Esophagus squamous epithelium (tissue), 5 donors: ENCODE measurements around the gene CLTRN. TPM values are rescaled to one million over a fixed set of nuclear protein-coding genes. Genes with fewer than 3 reads are reported as not detected.

Source experiments
- DNase-seq: peaks from one replicate; lab custom pipeline; 2025; lab: John Stamatoyannopoulos, UW
- H3K27ac ChIP-seq, 4 donors: fragments of 200-600 bp; sonication (generic); one replicate each; pipeline ENCODE4 v1.5.1; 2016 to 2019; ENCODE audit warnings: mild to moderate bottlenecking in 1 of 4
- H3K27me3 ChIP-seq, 4 donors: fragments of 200-600 bp; sonication (generic); 1 replicate in 3 of 4; 2 replicates in 1 of 4; pipeline versions ENCODE4 v1.5.1 to v1.6.0; 2017 to 2021; ENCODE audit warnings: antibody characterized with exemption in 1 of 4
- H3K36me3 ChIP-seq, 3 donors: fragments of 200-600 bp; sonication (generic); one replicate each; pipeline ENCODE4 v1.5.1; 2016 to 2019
- H3K4me1 ChIP-seq, 3 donors: fragments of 200-600 bp; sonication (generic); one replicate each; pipeline ENCODE4 v1.5.1; 2017 to 2019
- H3K4me3 ChIP-seq, 4 donors: fragments of 200-600 bp; sonication (generic); 1 replicate in 3 of 4; 2 replicates in 1 of 4; pipeline ENCODE4 v1.5.1; 2016 to 2019; ENCODE audit warnings: mild to moderate bottlenecking in 2 of 4, moderate library complexity in 1 of 4
- H3K9me3 ChIP-seq, 3 donors: fragments of 200-600 bp; sonication (generic); one replicate each; pipeline ENCODE4 v1.5.1; 2016 to 2019
- POLR2A ChIP-seq, 4 donors: fragments of 450-650 bp; IDR thresholded peaks; one replicate each; pipeline ENCODE4 v1.6.1; 2017; ENCODE audit warnings: antibody characterized with exemption in 4 of 4, mild to moderate bottlenecking in 4 of 4, moderate library complexity in 3 of 4
- whole genome bisulfite sequencing, 2 donors: methylation state at CpG; one replicate each; pipeline ENCODE4 v1.1.5; 2018; 5-methylcytosine and 5-hydroxymethylcytosine counted together
- intact Hi-C: fragments of 100-400 bp; cut with DNase I; formaldehyde crosslinking; loops from one replicate; pipeline ENCODE4 v1.15.0; 2022
- total RNA-seq, 4 donors: library from RNA; depleted of rRNA; stranded (reverse); fragments of >200 nt; gene quantifications; one replicate each; pipeline ENCODE4 v1.1.0, GENCODE V29; 2016
- TF ChIP-seq, protein P1 (sequence below), 6 experiments: fragments of 450-650 bp in 4 of 6; fragments of 200-600 bp in 2 of 6; sonication (generic) in 2 of 6; IDR thresholded peaks; one replicate each; pipeline ENCODE4 v1.5.1; 2016 to 2019; ENCODE audit warnings: antibody characterized with exemption in 6 of 6, mild to moderate bottlenecking in 4 of 6, moderate library complexity in 4 of 6
- donor health status: DM: yes; HTN: yes; CAD: no.

Gene CLTRN
- total RNA-seq, 4 donors from 2014 or later: 0.19 to 0.83 (median 0.22) TPM; not detected in 1

DNA sequence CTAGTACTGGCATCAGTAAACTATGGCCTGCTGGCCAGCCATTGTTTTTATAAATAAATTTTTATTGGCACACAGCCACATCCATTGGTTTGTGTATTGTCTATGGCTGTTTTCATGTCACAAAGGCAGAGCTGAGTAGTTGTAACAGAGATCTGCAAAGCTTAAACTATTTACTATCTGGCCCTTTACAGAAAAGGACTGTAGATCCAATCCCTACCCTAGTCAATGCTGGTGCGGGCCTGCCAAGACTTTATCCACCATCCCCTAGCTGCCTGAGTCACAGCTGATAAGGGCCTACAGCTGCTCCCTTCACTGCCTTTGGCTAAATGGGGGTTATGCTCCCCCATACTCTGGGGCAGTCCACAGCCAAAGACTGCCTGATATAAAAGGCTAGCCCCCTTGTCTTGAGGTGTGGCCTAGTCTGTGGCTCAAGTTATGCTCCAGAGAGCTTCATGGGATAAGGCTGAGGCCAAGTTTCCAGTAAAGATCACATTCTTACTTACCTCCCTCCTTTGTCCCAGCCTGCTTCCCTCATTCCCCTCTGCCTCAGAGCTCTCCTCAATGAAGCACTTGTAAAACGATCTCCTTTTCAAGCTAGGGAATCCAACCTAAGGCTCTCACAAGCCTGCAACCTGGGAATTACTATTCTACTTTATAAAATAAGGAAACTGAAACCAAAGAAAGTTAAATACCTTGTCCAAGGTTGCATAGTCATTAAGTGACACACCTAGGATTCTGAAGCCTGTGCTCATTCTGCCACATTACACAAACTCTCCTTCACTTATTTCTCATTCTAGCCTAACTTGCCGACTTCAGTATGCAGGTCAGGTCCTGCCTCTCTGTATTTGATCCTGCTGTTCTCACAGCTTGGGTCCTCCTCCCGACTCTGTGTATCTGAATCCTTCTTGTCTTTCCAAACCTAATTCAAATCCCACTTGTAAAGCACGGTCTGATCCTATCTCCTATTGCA lies 84.5 kb downstream of the CLTRN start:
- peaks cover 0 to 6% (median 0%) of the 10 kb centered on the region in 3 donors for H3K4me1 ChIP-seq
- intact Hi-C loops: no loop called here
- TF ChIP-seq, protein P1, sequence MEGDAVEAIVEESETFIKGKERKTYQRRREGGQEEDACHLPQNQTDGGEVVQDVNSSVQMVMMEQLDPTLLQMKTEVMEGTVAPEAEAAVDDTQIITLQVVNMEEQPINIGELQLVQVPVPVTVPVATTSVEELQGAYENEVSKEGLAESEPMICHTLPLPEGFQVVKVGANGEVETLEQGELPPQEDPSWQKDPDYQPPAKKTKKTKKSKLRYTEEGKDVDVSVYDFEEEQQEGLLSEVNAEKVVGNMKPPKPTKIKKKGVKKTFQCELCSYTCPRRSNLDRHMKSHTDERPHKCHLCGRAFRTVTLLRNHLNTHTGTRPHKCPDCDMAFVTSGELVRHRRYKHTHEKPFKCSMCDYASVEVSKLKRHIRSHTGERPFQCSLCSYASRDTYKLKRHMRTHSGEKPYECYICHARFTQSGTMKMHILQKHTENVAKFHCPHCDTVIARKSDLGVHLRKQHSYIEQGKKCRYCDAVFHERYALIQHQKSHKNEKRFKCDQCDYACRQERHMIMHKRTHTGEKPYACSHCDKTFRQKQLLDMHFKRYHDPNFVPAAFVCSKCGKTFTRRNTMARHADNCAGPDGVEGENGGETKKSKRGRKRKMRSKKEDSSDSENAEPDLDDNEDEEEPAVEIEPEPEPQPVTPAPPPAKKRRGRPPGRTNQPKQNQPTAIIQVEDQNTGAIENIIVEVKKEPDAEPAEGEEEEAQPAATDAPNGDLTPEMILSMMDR (IDR thresholded peaks at IDR 0.05): no peak
- no peak for TF ChIP-seq POLR2A (IDR thresholded peaks at IDR 0.05)
- H3K27me3 ChIP-seq: no peaks in the 10 kb centered on the region
- DNase-seq: no peak
- H3K27ac ChIP-seq: peak overlapping the region; percentile 64 to 73 (median 68)
- 29 to 34% methylated on average over 4 to 5 of the region's 5 CpGs for whole genome bisulfite sequencing, 2 donors
- H3K36me3 ChIP-seq: no peaks in the 10 kb centered on the region
- H3K9me3 ChIP-seq: no peaks in the 10 kb centered on the region
- no peak overlapping the region for H3K4me3 ChIP-seq

Other genes with a start within 250 kb of the CLTRN start
- 10 to 100 TPM; 22.1 to 56.3 (median 32.5) TPM for gene PIR, start 171.5 kb downstream of the CLTRN start, total RNA-seq
- 1 to 10 TPM in 2 of 4 donors, under 1 TPM in 1, not detected in 1; 0.79 to 2.5 (median 1.2) TPM for gene BMX, start 164.0 kb downstream of the CLTRN start, total RNA-seq
- 1 to 10 TPM in 3 of 4 donors, under 1 TPM in 1; 0.57 to 9.8 (median 5.5) TPM for gene ACE2, start 63.8 kb downstream of the CLTRN start, total RNA-seq
- 10 to 100 TPM in 1 of 4 donors, 1 to 10 TPM in 3; 3.7 to 12.6 (median 5.0) TPM for gene CA5B, start 73.5 kb upstream of the CLTRN start, total RNA-seq
- 1 to 10 TPM; 2.5 to 6.5 (median 5.1) TPM for gene ZRSR2, start 125.7 kb upstream of the CLTRN start, total RNA-seq
- 10 to 100 TPM in 3 of 4 donors, 1 to 10 TPM in 1; 6.0 to 28.5 (median 17.6) TPM for gene AP1S2, start 190.0 kb upstream of the CLTRN start, total RNA-seq